ENCODE results near the gene TMEM106B.

Gene TMEM106B

DNA sequence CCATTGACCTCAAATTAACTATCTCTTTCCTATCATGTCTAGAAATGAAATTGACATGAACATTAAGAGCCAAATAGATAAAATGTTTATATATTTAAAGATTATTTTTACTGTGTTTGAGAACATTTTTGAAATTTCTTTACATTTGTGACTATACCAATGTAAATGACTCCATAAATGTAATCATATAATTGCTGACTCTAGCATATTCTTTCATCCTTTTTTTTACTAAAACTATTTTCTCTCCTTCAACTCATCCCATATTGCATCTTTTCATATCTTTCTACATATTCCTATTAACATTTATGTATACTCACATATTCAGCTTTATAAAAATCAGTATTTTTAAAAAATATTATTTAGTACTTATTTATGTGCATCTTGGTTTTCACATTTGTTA, 16.9 kb downstream of the TMEM106B start:
- DNase-seq (ENCODE audit: low read depth) = no peak

DNA sequence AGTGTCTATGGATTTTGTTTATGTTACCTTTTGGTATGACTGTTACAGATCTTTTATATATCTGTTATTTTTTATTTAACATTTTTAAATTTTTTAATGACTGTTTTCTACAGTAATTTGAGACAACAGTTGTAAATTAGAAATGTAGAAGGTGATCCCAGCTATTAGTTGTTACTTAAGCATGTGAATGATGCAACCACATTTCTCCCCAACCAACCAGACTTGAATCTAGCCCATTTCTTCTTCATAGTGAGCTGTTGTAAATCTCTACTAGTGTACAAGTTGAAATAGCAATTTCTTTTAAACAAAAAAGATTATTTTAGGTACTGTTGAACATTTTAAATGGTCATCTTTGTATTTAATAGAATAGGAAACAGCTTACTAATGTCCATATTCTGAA, 18.0 kb downstream of the TMEM106B start:
- DNase-seq (ENCODE audit: low read depth) = no peak

DNA sequence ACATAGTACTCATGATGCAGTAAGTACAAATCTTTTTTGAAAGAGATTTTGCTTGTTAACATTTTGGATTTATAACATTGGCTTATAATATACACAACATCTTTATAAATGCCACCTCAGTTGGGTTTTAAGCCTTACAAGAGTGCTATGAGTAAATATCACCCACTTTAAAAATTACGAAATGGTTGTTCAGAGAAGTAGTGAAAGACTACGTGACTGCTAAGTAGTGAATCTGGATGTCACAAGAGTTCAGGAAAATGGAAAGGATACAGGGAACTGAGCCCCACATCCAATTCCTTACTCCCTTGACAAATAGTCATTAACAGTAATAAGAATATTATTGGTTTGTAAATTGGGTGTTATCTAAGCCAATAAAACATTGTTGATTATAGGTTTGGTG, 20.0 kb downstream of the TMEM106B start:
- DNase-seq (ENCODE audit: low read depth) = no peak

DNA sequence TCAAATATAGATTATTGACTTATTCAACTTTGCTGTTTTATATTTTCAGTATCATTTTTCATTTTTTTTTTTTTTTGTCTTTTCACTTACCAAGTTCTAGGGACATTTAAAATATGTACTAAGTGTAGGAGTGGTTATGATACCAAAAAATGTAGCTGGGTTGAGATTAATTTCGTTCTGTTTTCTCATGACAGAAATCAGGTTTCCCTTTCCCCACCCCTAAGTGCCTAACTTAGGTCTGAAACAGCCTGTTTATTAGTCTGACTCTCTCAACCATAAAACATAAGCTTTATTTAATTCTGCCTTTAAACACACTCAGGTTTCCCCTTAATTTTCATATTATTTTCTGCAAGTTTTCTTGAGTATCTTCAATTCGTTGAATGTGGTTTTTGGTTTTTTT, 22.1 kb downstream of the TMEM106B start:
- no peak for DNase-seq (ENCODE audit: low read depth)

DNA sequence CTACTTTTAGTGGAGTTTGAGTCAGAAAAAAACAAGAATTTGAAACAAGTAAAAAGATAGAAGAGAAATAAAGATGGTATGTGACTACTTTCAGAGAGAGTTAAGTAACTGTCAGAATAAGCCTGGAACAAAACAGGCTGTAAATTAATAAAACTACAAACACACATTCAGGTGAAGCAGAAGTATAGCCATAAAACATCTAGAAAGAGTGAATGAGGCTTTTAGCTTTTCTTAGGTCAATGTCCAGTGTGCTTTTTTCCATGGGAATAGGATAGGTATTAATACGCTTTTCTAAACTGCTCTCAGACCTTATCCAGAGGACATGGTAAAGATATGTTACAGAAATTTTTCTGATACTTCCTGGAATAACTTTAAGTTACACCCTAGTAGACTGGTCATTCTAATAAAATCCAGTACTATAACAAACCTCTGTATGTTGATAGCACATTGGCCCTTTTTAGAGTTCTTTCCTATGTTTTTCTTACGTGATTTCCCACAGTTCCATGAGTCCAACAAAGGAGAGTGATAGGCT, 23.3 kb downstream of the TMEM106B start:
- no peak for DNase-seq (ENCODE audit: low read depth)

DNA sequence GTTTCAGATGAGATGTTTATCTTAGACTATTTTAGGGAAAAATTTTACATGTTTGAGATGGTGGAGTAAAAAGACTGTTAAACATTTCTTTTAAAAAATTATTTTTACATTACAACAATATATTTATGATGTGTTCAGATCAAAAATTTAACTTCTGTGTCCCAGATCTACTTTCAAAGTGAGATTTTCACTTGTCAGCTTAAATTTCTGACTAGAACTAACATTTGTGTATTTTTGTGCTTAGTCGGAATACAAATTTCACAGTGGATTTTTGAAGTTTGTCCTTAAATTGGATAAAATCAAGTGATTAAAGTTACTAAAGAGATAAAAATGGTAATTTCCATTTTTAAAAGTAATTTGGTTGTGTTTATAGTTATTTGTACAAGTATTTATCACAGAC, 24.9 kb downstream of the TMEM106B start:
- no peak for DNase-seq (ENCODE audit: low read depth)

DNA sequence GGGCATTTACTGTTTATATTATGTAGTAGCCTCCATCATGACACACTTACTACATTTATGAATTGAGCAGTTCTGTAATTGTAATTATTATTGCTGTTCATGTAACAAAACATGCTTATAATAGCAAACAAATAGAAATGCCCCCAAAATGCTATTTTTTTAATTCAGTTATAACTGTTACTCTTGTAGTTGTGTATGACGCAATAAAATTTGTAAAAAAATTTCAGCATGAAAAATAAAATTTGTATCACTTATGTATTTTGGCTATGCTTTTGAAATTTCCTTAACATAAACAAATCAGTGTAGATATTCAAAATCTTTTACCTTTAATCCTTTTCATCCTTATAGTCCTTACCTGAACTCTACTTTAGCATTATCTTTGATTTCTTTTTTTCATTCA, 25.9 kb downstream of the TMEM106B start:
- DNase-seq (ENCODE audit: low read depth) = no peak

DNA sequence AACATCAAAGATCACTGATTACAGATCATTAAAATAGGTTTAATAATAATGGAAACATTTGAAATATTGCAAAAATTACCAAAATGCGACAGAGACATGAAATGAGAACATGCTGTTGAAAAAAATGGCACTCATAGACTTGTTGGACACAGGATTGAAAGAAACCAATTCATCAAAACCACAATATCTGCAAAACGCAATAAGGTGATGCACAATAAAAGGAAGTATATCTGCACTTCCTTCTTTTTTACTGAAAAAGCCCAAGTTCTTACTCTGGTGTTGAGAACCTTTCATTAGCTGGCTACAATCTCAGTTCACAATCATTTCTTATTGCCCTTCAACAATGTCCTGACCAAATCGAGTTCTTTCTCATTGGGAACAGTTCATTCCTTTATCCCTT, 28.7 kb downstream of the TMEM106B start:
- no peak for DNase-seq (ENCODE audit: low read depth)

DNA sequence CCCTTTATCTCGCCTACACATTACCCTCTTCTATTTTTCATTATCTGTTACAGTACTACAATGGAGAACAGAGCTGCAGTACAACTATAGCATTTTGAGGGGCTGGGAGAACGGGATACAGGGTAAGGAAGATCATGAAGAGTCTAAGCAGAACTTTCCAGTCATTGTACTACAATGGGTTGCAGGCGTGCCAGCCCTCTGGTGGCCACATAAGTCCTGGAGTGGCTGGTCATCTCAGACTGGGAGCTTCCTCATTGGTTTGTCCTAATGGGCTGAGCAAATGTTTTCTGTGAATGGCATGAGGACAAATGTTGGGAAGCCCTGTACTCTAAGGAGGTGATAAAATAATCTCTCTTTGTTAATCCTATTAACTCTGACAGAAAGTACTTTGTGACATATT, 33.0 kb downstream of the TMEM106B start:
- no peak for DNase-seq (ENCODE audit: low read depth)

DNA sequence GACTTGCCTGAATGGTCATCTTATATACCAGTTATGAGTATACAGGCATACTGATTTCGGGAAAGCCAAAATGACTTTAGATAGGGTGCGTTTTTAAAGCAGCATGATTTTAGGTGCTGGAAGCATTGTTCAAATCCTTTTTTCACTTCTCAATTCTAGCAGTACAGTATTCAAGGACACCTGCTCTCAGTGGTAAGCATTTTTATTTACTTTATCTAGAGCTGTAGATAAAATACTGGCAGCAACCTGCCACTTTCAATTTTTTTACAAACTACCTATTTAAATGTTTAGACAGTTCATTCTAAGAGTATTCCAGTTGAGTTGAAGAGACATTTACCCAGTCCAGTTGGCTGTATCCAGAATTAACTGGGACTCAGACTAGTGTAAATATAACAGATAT, 33.6 kb downstream of the TMEM106B start:
- DNase-seq (ENCODE audit: low read depth) = no peak

DNA sequence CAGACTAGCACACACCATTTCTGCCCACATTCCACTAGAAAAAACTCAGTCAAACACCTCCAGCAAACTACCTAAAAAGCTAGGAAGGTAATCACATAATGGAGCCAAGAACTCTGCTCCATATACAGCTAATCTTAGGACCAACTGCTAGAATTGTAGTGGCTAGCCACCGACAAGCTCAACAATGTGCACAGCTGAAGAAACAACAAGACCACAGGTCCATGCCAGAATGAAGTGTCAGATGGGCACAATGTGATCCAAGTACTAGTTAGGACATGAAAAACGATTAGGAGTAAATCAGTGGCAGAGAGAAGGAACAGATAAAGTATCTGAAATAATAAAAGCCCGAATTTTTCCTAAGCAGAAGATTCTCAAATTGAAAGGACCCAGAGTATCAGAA, 38.6 kb downstream of the TMEM106B start:
- DNase-seq (ENCODE audit: low read depth) = no peak

DNA sequence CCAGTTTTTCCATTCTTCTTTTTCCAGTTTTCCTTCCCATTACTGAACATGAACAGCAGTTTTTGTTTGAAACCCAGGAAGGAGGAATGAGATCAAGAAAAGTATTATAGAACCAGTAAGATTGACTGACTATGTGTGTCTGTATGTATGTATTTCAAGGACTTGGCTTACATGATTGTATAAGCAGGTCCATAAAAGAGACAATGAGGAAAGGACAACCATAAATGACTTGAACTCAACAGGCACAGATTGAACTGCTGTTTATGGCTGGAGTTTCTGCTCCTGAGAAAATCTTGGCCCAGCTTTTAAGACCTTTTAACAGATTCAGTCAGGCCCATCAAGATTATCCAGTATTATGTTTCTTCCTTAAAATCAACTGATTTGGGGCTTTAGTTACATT, 39.1 kb downstream of the TMEM106B start:
- no peak for DNase-seq (ENCODE audit: low read depth)

DNA sequence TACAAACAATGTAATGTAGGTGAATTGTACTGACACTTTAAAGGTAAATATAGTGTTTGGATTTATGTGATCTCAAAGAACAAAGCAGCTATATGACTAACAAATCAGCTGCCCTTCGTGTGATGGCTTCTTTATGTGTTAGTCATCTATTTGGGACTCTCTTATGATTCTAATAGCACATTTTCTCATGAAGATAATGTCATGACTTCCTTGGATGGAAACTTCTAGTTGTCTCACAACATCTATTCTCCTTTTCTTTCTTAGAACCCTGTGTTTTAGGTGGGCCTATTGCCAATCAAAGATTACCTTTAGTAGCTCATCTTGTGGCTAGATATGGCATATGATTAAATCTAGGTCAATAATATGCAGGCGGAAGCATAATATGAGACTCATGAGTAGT, 45.0 kb downstream of the TMEM106B start:
- no peak for DNase-seq (ENCODE audit: low read depth)

DNA sequence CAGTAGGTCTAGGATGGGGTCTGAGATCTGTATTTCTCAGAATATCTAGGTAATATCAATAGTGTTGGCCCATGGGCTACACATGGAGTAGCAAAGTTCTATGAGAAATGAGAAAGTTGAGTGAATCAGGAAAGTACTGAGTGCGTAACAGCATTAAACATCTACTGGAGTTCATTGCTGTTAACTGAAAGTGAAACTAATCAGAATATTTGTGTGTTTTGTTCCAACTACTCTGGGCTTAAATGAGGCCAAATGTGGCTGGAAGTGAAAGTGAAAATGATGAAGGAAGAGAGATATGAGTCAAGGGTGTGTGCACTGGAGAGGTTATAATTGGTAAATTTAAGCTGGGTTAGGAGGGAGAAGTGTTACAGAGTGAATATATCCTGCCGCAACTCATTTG, 46.5 kb downstream of the TMEM106B start:
- DNase-seq (ENCODE audit: low read depth) = no peak

DNA sequence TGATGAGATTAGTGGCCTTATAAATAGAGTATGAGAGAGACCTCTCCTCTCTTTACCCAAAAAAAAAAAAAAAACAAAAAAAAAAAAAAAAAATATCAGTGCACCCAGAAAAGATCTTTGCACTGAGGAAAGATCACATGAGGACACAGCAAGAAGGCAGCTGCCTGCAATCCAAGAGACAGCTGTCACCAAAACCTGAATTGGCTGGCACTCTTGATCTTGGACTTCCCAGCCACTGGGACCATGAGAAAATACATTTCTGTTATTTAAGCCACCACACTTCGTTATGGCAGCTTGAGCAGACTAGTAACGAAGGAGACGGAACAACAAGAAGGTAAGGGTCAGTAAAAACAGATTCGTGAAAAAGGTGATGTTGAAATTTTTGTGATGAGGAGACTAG, 47.0 kb downstream of the TMEM106B start:
- DNase-seq (ENCODE audit: low read depth) = no peak

DNA sequence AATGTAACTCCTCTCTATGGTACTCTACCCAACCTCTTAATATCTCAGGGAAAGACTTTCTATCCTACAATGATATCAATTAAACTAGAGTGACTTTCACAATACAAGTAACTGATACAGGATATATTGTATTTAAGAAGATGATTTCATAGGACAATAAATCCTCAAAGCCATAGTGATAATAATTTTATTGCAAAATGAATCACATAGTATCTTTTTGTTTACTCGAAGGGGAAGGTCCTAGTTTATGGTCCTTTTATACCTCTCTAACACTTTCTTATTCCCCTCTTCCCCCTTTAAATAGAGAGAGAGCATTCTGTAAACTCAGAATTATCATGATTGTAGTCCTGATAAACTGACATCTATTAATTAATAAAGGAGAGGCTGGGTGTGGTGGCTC, 56.4 kb downstream of the TMEM106B start:
- DNase-seq (ENCODE audit: low read depth) = no peak

DNA sequence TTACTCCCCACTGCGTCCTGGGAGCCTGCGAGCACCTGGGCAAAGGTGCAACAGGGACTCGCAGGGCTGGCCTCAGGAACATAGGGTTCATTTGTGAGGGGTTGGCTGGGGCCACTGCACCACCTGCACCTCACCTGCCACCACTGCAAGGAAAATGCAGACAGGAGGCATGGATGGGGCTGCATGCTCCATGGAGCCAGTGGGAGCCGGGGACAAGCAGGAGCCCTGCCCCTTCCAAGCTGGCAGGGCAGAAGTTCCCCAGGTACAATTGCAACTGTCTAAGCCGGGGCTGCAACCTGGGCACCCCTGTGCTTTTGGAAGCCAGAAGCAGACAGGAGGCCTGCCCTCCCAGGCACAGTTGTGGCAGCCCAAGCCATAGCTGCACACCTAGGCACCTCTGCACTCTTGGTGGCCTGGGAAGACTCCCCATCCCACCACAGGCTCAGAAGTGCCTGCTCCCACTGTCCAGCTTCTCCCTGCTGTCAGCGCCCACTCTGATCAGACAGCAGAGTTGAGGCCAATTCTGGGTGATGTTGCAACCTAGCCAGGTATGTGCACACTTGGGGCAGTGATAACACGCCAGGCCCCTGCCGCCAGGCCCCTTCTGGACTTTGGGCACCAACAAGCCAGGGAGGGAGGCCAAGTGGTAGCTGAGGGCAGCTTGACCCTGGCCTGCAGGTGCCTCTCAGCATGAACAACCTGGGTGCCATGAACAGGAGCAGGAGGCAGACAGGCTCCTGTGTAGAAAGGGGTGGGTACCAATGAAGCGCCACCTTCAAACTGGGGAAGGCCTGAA, 58.2 kb downstream of the TMEM106B start:
- DNase-seq (ENCODE audit: low read depth) = no peak

DNA sequence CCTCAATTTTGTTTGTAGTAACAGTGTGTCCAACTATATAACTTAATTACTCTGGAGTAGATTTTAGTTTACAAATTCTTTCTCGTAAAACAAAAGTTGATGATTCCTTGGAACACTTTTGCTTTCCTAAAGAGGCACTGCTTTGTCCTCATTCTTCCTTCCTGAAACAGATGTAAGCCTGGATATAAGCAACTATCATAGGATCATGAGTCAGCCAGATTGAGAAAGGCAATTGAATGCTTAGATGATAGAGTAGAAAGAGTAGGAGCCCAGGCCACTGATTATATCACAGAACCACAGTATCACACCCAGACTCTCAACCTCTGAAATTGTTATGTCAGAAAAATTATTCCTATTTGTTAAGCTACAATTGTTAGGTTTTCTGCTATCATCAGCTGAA, 69.9 kb downstream of the TMEM106B start:
- no peak for DNase-seq (ENCODE audit: low read depth)

DNA sequence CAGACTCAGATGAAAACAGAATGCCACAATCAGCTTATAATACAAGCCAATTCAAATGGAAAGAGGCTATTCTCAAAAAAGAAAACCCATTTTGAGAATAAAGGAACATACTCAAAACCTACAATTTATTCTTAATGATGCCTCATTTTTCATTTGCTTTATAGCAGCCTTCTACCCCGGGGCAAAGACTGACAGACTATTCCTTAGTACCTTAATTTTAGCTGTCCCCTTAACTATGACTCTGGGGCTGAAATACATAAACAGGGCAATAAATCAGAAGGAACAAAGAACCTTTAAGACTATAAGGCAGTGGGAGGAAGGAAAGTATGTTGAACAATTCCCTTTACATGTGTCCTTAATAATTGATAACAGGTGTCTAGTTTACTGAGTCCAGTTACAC, 76.8 kb downstream of the TMEM106B start:
- DNase-seq (ENCODE audit: low read depth) = no peak

DNA sequence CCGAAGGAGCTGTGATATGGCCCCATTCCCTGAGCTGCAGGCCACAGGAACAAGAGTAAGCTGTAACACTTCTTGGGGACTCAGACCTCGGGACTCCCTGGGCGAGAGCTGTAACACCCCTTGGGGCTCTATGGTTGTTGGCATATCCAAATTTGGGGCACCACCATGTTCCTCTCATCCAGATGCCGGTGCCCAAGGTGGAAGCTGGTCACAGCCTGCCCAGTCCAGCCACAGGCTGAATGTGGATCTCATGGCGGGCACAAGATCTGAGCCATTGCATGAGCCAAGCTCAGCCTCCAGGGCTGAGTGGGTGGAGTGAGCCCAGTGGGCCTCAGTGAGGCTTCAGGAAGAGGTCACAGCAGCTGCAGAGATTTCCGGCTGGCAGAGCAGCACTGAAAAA, 78.9 kb downstream of the TMEM106B start:
- DNase-seq (ENCODE audit: low read depth) = no peak

DNA sequence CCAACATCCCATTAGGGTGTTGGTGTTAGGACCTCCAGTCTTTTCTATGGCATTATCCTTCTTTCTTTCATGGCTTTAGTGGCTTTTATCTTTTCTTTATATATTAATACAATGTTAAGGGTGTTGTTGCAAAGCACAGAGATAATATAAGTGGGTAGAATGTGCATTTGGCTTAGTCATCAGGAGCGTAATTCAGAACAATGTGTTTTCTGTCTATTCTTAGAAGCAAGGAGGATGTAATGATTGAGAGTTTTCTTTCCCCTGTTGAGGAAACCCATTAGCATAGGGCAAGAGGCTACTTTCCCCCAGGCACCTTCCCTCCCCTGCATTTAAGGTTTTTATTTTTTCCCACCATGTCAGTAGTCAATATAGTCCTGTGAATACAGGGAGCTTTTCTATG, 79.7 kb downstream of the TMEM106B start:
- DNase-seq (ENCODE audit: low read depth) = no peak

DNA sequence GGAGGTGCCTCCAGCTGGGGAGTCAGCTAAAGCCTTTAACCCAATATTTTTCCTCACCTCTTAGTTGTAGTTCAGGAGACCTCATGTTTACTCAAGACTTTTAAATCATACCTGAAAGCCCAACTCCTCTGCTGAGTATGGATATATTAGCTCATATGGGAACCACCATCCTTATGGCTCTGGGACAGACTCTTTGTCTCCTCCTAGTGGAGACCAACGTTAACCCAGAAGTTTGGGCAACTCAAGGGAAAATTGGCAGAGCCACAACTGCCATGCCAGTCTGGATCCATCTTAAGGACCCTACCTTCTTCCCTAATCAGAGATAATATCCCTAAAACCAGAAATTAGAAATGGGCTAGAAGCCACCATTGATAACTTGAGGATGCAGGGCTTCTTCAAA, 80.8 kb downstream of the TMEM106B start:
- DNase-seq (ENCODE audit: low read depth) = no peak
